WTC11 (cell line): ENCODE data around the gene SDK2. TPM values are rescaled to one million over a fixed set of nuclear protein-coding genes. Genes with fewer than 3 reads are reported as not detected.

Experiments used
- ATAC-seq: fragments of 200-7000 bp; cut with Tn5 transposase; 2 replicates; pipeline ENCODE4 v1.10.0; 2021; ENCODE audit warnings: mild to moderate bottlenecking, moderate library complexity
- CTCF ChIA-PET: fragments of 300-600 bp; sonication (Branson Sonifier 250); formaldehyde crosslinking; loops from one replicate; lab custom pipeline; 2021; ENCODE audit warnings: antibody characterized with exemption; lab: Charles Lee
- POLR2A ChIA-PET: fragments of 350-600 bp; sonication (Branson Sonifier 250); formaldehyde crosslinking; loops from one replicate; lab custom pipeline; 2021; ENCODE audit warnings: antibody characterized with exemption; lab: Charles Lee
- DNase-seq: peaks from one replicate; pipeline ENCODE4 v3.0.0; 2021; ENCODE audit warnings: low spot score
- H3K27ac Mint-ChIP-seq: 2 replicates; pipeline ENCODE4 v1.8.0; 2021; ENCODE audit warnings: mixed read lengths
- H3K27me3 Mint-ChIP-seq: 2 replicates; pipeline ENCODE4 v1.8.0; 2021; ENCODE audit warnings: low read depth, mild to moderate bottlenecking, moderate library complexity, mixed read lengths
- H3K36me3 Mint-ChIP-seq: 2 replicates; pipeline ENCODE4 v1.8.0; 2021; ENCODE audit warnings: mixed read lengths
- H3K4me1 Mint-ChIP-seq: 2 replicates; pipeline ENCODE4 v1.8.0; 2022; ENCODE audit warnings: mixed read lengths
- H3K4me3 Mint-ChIP-seq: 2 replicates; pipeline ENCODE4 v1.8.0; 2021; ENCODE audit warnings: mild to moderate bottlenecking, moderate library complexity, mixed read lengths
- H3K9me3 Mint-ChIP-seq: 2 replicates; pipeline ENCODE4 v1.8.0; 2021; ENCODE audit warnings: mixed read lengths
- ELF4 ChIP-seq: sonication (generic); formaldehyde crosslinking; IDR thresholded peaks from 2 replicates; pipeline ENCODE4 v1.8.1; 2022; ENCODE audit warnings: low read depth, mild to moderate bottlenecking, moderate library complexity, missing genetic modification reagents
- FOXJ3 ChIP-seq: sonication (generic); formaldehyde crosslinking; IDR thresholded peaks from 2 replicates; pipeline ENCODE4 v1.9.0; 2021; ENCODE audit warnings: missing genetic modification reagents, mild to moderate bottlenecking, borderline replicate concordance
- HMGA2 ChIP-seq: fragments of 250-450 bp; sonication (Bioruptor Pico); IDR thresholded peaks from 2 replicates; pipeline ENCODE4 v1.4.0; 2021; ENCODE audit warnings: mild to moderate bottlenecking, moderate library complexity
- IRF2 ChIP-seq: sonication (generic); formaldehyde crosslinking; IDR thresholded peaks from 2 replicates; pipeline ENCODE4 v1.8.0; 2022; ENCODE audit warnings: low read depth, missing genetic modification reagents, borderline replicate concordance
- JUN ChIP-seq: sonication (generic); formaldehyde crosslinking; IDR thresholded peaks from 2 replicates; pipeline ENCODE4 v1.8.0; 2023; ENCODE audit warnings: mild to moderate bottlenecking, missing genetic modification reagents
- KAT7 ChIP-seq: sonication (generic); formaldehyde crosslinking; IDR thresholded peaks from 2 replicates; pipeline ENCODE4 v1.8.1; 2023; ENCODE audit warnings: missing genetic modification reagents, mild to moderate bottlenecking, borderline replicate concordance
- MXD4 ChIP-seq: fragments of 250-450 bp; sonication (Bioruptor Pico); IDR thresholded peaks from 2 replicates; pipeline ENCODE4 v1.8.0; 2021; ENCODE audit warnings: mild to moderate bottlenecking, moderate library complexity, borderline replicate concordance
- MYBL2 ChIP-seq: sonication (generic); formaldehyde crosslinking; IDR thresholded peaks from 2 replicates; pipeline ENCODE4 v1.8.1; 2023; ENCODE audit warnings: mild to moderate bottlenecking, moderate library complexity, missing genetic modification reagents
- NR1H2 ChIP-seq: sonication (generic); formaldehyde crosslinking; IDR thresholded peaks from 2 replicates; pipeline ENCODE4 v1.9.0; 2021; ENCODE audit warnings: mild to moderate bottlenecking, moderate library complexity, missing genetic modification reagents
- NR2C2 ChIP-seq: sonication (generic); formaldehyde crosslinking; IDR thresholded peaks from 2 replicates; pipeline ENCODE4 v1.8.0; 2022; ENCODE audit warnings: mild to moderate bottlenecking, missing genetic modification reagents
- NR3C1 ChIP-seq: sonication (generic); formaldehyde crosslinking; conservative IDR thresholded peaks from 2 replicates; pipeline ENCODE4 v1.8.1; 2023; ENCODE audit warnings: low read depth, mild to moderate bottlenecking, missing genetic modification reagents
- OVOL2 ChIP-seq: fragments of 250-450 bp; sonication (Bioruptor Pico); IDR thresholded peaks from 2 replicates; pipeline ENCODE4 v1.9.0; 2021; ENCODE audit warnings: mild to moderate bottlenecking, borderline replicate concordance
- PRRX2 ChIP-seq: fragments of 250-450 bp; sonication (Bioruptor Pico); IDR thresholded peaks from 2 replicates; pipeline ENCODE4 v1.8.0; 2021; ENCODE audit warnings: mild to moderate bottlenecking
- SP1 ChIP-seq: sonication (generic); formaldehyde crosslinking; conservative IDR thresholded peaks from 2 replicates; pipeline ENCODE4 v1.8.1; 2022; ENCODE audit warnings: missing genetic modification reagents
- TEAD1 ChIP-seq: sonication (generic); formaldehyde crosslinking; IDR thresholded peaks from 2 replicates; pipeline ENCODE4 v1.8.0; 2022; ENCODE audit warnings: mild to moderate bottlenecking, missing genetic modification reagents
- ZNF317 ChIP-seq: sonication (generic); formaldehyde crosslinking; IDR thresholded peaks from 2 replicates; pipeline ENCODE4 v1.8.1; 2023; ENCODE audit warnings: low read depth, mild to moderate bottlenecking, moderate library complexity, missing genetic modification reagents, borderline replicate concordance
- ZNF396 ChIP-seq: fragments of 250-450 bp; sonication (Bioruptor Pico); IDR thresholded peaks from 2 replicates; pipeline ENCODE4 v1.8.0; 2021; ENCODE audit warnings: mild to moderate bottlenecking, moderate library complexity, borderline replicate concordance
- ZNF416 ChIP-seq: fragments of 250-450 bp; sonication (Bioruptor Pico); IDR thresholded peaks from 2 replicates; pipeline ENCODE4 v1.9.0; 2021; ENCODE audit warnings: mild to moderate bottlenecking, inconsistent platforms
- ZNF671 ChIP-seq: fragments of 250-450 bp; sonication (Bioruptor Pico); IDR thresholded peaks from 2 replicates; pipeline ENCODE4 v1.8.0; 2021; ENCODE audit warnings: mild to moderate bottlenecking
- total RNA-seq: library from RNA; stranded (reverse); gene quantifications from 3 replicates; pipeline ENCODE4 v1.2.3, GENCODE V29; 2021
- TF ChIP-seq, protein P1 (sequence below): sonication (generic); formaldehyde crosslinking; IDR thresholded peaks from 2 replicates; pipeline ENCODE4 v1.8.0; 2023; ENCODE audit warnings: missing genetic modification reagents, mild to moderate bottlenecking, borderline replicate concordance
- TF ChIP-seq, protein P2 (sequence below): sonication (generic); formaldehyde crosslinking; IDR thresholded peaks from 2 replicates; pipeline ENCODE4 v1.8.0; 2023; ENCODE audit warnings: missing genetic modification reagents
- TF ChIP-seq, protein P3 (sequence below): fragments of 250-450 bp; sonication (Bioruptor Pico); IDR thresholded peaks from 2 replicates; pipeline ENCODE4 v2.1.2; 2022; ENCODE audit warnings: mild to moderate bottlenecking, moderate library complexity
- TF ChIP-seq, protein P4 (sequence below): sonication (generic); formaldehyde crosslinking; IDR thresholded peaks from 2 replicates; pipeline ENCODE4 v1.8.1; 2023; ENCODE audit warnings: mild to moderate bottlenecking, missing genetic modification reagents, moderate library complexity
- TF ChIP-seq, protein P5 (sequence below): sonication (generic); formaldehyde crosslinking; IDR thresholded peaks from 2 replicates; pipeline ENCODE4 v1.8.1; 2023; ENCODE audit warnings: mild to moderate bottlenecking, moderate library complexity, missing genetic modification reagents
- TF ChIP-seq, protein P6 (sequence below): fragments of 250-450 bp; sonication (Bioruptor Pico); IDR thresholded peaks from 2 replicates; pipeline ENCODE4 v1.9.0; 2021; ENCODE audit warnings: mild to moderate bottlenecking

The SDK2 gene
- total RNA-seq, 1 experiment from 2014 or later = 14.8 TPM

DNA sequence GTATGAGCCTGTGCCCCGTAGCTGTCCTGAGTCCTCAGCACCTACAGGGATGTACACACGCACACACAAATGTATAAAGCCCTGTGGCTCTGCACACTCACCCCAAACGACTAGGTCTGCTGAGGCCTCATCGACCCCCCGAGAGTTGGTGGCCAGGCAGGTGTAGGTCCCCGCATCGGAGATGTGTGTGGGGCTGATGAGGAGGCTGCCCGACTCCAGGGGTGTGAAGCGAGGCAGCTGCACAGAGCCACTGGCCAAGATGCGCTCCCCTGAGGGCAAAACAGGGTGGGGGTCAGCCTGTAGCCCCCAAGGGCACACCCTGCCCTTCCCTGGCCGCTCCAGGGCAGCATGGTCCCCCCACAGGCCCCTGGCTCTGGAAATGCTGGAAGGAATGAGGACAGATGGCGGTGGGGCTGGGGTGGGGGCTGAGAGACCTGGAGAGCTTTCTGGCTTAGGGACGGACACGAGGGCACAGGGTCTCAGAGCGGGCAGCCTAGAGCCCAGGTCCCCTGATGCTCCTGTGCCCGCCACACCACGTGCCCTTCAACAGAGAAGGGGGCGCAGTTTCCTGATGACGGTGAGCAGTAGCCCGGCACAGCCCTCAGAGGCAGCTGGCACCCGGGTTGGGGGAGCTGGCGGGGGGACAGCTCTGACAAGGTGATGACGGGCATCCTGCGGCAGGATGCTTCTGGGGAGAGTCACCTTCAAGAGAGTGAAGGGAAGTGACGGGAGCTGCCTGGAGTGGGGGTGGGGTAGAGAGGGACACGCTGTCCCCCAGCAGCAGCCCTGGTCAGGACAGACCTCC lies 212.6 kb downstream of the SDK2 start:
- Mint-ChIP-seq H3K4me3 (no peak overlapping the region), H3K27me3 (no peaks in the 10 kb centered on the region), H3K9me3 (no peaks in the 10 kb centered on the region), H3K36me3 (no peaks in the 10 kb centered on the region), H3K4me1 (peaks cover 19% of the 10 kb centered on the region), H3K27ac (no peak overlapping the region)
- ATAC-seq (no peak), DNase-seq (no peak)
- POLR2A ChIA-PET = no interaction called here
- TF ChIP-seq MXD4 (CRISPR knock-in tag) (no peak), TEAD1 (CRISPR knock-in tag) (no peak), OVOL2 (CRISPR knock-in tag) (no peak), MYBL2 (no peak), ZNF416 (CRISPR knock-in tag) (no peak), NR1H2 (no peak), ZNF317 (CRISPR knock-in tag) (no peak), SP1 (no peak), ELF4 (no peak), HMGA2 (CRISPR knock-in tag) (no peak), KAT7 (CRISPR knock-in tag) (no peak), JUN (CRISPR knock-in tag) (no peak), NR3C1 (no peak), FOXJ3 (CRISPR knock-in tag) (no peak)
- TF ChIP-seq, protein P1, sequence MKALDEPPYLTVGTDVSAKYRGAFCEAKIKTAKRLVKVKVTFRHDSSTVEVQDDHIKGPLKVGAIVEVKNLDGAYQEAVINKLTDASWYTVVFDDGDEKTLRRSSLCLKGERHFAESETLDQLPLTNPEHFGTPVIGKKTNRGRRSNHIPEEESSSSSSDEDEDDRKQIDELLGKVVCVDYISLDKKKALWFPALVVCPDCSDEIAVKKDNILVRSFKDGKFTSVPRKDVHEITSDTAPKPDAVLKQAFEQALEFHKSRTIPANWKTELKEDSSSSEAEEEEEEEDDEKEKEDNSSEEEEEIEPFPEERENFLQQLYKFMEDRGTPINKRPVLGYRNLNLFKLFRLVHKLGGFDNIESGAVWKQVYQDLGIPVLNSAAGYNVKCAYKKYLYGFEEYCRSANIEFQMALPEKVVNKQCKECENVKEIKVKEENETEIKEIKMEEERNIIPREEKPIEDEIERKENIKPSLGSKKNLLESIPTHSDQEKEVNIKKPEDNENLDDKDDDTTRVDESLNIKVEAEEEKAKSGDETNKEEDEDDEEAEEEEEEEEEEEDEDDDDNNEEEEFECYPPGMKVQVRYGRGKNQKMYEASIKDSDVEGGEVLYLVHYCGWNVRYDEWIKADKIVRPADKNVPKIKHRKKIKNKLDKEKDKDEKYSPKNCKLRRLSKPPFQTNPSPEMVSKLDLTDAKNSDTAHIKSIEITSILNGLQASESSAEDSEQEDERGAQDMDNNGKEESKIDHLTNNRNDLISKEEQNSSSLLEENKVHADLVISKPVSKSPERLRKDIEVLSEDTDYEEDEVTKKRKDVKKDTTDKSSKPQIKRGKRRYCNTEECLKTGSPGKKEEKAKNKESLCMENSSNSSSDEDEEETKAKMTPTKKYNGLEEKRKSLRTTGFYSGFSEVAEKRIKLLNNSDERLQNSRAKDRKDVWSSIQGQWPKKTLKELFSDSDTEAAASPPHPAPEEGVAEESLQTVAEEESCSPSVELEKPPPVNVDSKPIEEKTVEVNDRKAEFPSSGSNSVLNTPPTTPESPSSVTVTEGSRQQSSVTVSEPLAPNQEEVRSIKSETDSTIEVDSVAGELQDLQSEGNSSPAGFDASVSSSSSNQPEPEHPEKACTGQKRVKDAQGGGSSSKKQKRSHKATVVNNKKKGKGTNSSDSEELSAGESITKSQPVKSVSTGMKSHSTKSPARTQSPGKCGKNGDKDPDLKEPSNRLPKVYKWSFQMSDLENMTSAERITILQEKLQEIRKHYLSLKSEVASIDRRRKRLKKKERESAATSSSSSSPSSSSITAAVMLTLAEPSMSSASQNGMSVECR (CRISPR knock-in tag) = no peak
- TF ChIP-seq, protein P2, sequence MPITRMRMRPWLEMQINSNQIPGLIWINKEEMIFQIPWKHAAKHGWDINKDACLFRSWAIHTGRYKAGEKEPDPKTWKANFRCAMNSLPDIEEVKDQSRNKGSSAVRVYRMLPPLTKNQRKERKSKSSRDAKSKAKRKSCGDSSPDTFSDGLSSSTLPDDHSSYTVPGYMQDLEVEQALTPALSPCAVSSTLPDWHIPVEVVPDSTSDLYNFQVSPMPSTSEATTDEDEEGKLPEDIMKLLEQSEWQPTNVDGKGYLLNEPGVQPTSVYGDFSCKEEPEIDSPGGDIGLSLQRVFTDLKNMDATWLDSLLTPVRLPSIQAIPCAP (CRISPR knock-in tag) = no peak
- CTCF ChIA-PET = interaction anchor here (1.0 to 2.9 kb wide), 8 partner anchors 11 to 278 kb away, joined by 3 to 36 read pairs (median 8); partner anchors contain the start of gene SDK2

DNA sequence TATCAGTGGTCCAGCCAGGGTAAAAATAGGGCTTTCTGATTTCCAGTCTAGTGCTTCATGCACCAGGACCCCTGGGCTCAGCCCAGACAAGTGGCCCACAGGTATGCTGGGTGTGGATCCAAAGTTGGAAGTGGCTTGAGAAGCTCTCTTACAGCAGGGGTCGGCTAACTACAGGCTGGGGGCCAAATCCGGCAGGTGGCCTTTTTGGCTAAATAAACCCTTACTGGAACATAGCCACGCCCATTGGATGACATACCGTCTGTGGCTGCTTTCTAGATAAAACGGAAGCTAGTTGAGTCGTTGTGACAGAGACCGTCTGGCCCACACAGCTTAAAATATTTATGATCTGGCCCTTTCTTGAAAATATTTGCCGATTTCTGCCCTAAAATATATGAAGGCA lies 213.4 kb downstream of the SDK2 start:
- DNase-seq (no peak), ATAC-seq (no peak)
- ChIA-PET POLR2A (interaction anchor here (0.6 kb wide), 1 partner anchor 471 kb away, joined by 3 read pairs; no protein-coding TSS in a partner anchor), CTCF (interaction anchor here (0.9 to 2.9 kb wide), 14 partner anchors 10 to 279 kb away, joined by 3 to 36 read pairs (median 7); partner anchors contain the start of gene SDK2)
- no peaks in the 10 kb centered on the region for H3K27me3 Mint-ChIP-seq
- no peaks in the 10 kb centered on the region for H3K9me3 Mint-ChIP-seq
- no peak overlapping the region for H3K4me3 Mint-ChIP-seq
- no peak overlapping the region for H3K27ac Mint-ChIP-seq
- H3K36me3 Mint-ChIP-seq = no peaks in the 10 kb centered on the region
- peaks cover 19% of the 10 kb centered on the region for H3K4me1 Mint-ChIP-seq
- TF ChIP-seq JUN (CRISPR knock-in tag) = no peak
- TF ChIP-seq, protein P3, sequence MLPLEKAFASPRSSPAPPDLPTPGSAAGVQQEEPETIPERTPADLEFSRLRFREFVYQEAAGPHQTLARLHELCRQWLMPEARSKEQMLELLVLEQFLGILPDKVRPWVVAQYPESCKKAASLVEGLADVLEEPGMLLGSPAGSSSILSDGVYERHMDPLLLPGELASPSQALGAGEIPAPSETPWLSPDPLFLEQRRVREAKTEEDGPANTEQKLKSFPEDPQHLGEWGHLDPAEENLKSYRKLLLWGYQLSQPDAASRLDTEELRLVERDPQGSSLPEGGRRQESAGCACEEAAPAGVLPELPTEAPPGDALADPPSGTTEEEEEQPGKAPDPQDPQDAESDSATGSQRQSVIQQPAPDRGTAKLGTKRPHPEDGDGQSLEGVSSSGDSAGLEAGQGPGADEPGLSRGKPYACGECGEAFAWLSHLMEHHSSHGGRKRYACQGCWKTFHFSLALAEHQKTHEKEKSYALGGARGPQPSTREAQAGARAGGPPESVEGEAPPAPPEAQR (CRISPR knock-in tag) = no peak
- no peak for TF ChIP-seq PRRX2 (CRISPR knock-in tag)
- TF ChIP-seq, protein P4, sequence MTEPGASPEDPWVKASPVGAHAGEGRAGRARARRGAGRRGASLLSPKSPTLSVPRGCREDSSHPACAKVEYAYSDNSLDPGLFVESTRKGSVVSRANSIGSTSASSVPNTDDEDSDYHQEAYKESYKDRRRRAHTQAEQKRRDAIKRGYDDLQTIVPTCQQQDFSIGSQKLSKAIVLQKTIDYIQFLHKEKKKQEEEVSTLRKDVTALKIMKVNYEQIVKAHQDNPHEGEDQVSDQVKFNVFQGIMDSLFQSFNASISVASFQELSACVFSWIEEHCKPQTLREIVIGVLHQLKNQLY (CRISPR knock-in tag) = no peak
- no peak for TF ChIP-seq ZNF671 (CRISPR knock-in tag)
- no peak for TF ChIP-seq NR2C2 (CRISPR knock-in tag)
- TF ChIP-seq, protein P5, sequence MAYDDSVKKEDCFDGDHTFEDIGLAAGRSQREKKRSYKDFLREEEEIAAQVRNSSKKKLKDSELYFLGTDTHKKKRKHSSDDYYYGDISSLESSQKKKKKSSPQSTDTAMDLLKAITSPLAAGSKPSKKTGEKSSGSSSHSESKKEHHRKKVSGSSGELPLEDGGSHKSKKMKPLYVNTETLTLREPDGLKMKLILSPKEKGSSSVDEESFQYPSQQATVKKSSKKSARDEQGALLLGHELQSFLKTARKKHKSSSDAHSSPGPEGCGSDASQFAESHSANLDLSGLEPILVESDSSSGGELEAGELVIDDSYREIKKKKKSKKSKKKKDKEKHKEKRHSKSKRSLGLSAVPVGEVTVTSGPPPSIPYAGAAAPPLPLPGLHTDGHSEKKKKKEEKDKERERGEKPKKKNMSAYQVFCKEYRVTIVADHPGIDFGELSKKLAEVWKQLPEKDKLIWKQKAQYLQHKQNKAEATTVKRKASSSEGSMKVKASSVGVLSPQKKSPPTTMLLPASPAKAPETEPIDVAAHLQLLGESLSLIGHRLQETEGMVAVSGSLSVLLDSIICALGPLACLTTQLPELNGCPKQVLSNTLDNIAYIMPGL (CRISPR knock-in tag) = no peak
- TF ChIP-seq ZNF396 (CRISPR knock-in tag) = no peak
- TF ChIP-seq IRF2 (CRISPR knock-in tag) = no peak
- TF ChIP-seq, protein P6, sequence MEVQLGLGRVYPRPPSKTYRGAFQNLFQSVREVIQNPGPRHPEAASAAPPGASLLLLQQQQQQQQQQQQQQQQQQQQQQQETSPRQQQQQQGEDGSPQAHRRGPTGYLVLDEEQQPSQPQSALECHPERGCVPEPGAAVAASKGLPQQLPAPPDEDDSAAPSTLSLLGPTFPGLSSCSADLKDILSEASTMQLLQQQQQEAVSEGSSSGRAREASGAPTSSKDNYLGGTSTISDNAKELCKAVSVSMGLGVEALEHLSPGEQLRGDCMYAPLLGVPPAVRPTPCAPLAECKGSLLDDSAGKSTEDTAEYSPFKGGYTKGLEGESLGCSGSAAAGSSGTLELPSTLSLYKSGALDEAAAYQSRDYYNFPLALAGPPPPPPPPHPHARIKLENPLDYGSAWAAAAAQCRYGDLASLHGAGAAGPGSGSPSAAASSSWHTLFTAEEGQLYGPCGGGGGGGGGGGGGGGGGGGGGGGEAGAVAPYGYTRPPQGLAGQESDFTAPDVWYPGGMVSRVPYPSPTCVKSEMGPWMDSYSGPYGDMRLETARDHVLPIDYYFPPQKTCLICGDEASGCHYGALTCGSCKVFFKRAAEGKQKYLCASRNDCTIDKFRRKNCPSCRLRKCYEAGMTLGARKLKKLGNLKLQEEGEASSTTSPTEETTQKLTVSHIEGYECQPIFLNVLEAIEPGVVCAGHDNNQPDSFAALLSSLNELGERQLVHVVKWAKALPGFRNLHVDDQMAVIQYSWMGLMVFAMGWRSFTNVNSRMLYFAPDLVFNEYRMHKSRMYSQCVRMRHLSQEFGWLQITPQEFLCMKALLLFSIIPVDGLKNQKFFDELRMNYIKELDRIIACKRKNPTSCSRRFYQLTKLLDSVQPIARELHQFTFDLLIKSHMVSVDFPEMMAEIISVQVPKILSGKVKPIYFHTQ (CRISPR knock-in tag) = no peak
